Uterus (tissue), 4 donors: ENCODE data around the gene SP3. TPM values are rescaled to one million over a fixed set of nuclear protein-coding genes. Genes with fewer than 3 reads are reported as not detected.

Experiments
- DNase-seq, 2 donors: peaks; one replicate each; pipeline ENCODE4 v3.0.0-alpha.2; 2019 to 2020
- H3K27ac ChIP-seq, 2 donors: fragments of 200-600 bp; sonication (generic); 1 replicate in 1 of 2; 2 replicates in 1 of 2; pipeline ENCODE4 v1.5.1; 2016 to 2018
- H3K27me3 ChIP-seq, 2 donors: fragments of 200-600 bp; sonication (generic); one replicate each; pipeline ENCODE4 v1.5.1; 2018 to 2019; ENCODE audit warnings: control low read depth in 1 of 2
- H3K36me3 ChIP-seq, 2 donors: fragments of 200-600 bp; sonication (generic); one replicate each; pipeline ENCODE4 v1.5.1; 2019; ENCODE audit warnings: control low read depth in 1 of 2
- H3K4me1 ChIP-seq, 2 donors: fragments of 200-600 bp; sonication (generic); one replicate each; pipeline ENCODE4 v1.5.1; 2018 to 2019; ENCODE audit warnings: control low read depth in 1 of 2
- H3K4me3 ChIP-seq, 2 donors: fragments of 200-600 bp; sonication (generic); 1 replicate in 1 of 2; 2 replicates in 1 of 2; pipeline ENCODE4 v1.5.1; 2018 to 2019; ENCODE audit warnings: mild to moderate bottlenecking in 1 of 2
- H3K9me3 ChIP-seq, 2 donors: fragments of 200-600 bp; sonication (generic); one replicate each; pipeline ENCODE4 v1.5.1; 2019; ENCODE audit warnings: control low read depth in 1 of 2
- CTCF ChIP-seq, 4 experiments: fragments of 200-600 bp in 2 of 4; fragments of 450-650 bp in 2 of 4; sonication (generic) in 2 of 4; IDR thresholded peaks; one replicate each; pipeline ENCODE4 v1.5.1; 2016 to 2019; ENCODE audit warnings: antibody characterized with exemption in 4 of 4, mild to moderate bottlenecking in 2 of 4, moderate library complexity in 1 of 4
- POLR2A ChIP-seq, 2 donors: fragments of 450-650 bp; IDR thresholded peaks; one replicate each; pipeline ENCODE4 v1.6.1; 2016; ENCODE audit warnings: antibody characterized with exemption in 2 of 2, mild to moderate bottlenecking in 1 of 2, moderate library complexity in 1 of 2
- intact Hi-C: fragments of 100-400 bp; cut with DNase I; formaldehyde crosslinking; loops from one replicate; pipeline ENCODE4 v1.15.1; 2023; ENCODE audit warnings: low total_unique reads
- total RNA-seq, 4 donors: library from RNA; depleted of rRNA in 3 of 4; stranded (reverse); fragments of >200 nt in 3 of 4; gene quantifications; one replicate each; pipeline versions ENCODE4 v1.1.0 to v1.2.4, GENCODE V29; 2014 to 2023
- donor health status: DM: yes; HTN: yes; CAD: no.

Gene SP3
- total RNA-seq, 4 donors from 2014 or later = 100 to 359 (median 220) TPM

DNA sequence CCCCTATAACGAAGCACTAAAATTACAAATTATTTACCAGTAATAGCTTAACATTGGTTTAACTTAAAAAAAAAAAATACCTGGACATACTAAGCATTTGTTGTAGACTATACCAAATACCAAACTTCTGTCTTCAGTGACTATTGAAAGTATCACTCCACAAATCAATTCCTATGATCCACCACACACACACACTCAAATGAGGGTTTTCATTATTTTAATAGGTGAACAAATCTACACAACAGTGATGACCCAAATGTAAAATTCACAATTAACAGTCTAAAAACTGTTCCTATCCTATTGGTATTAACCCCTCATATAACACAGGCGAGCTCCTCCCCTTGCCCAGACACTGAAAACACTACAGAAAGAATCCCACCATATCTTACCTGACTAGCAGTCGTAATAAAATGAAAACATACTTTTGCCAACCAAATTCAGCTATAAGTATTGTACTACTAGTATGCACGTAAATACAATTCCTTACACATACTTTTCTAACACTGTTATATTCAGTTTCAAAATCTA, 2.5 kb downstream of the SP3 start:
- peaks cover 0 to 5% of the 10 kb centered on the region in 2 donors for H3K9me3 ChIP-seq
- peak overlapping the region; percentile 100 for H3K27ac ChIP-seq
- TF ChIP-seq CTCF (IDR thresholded peaks at IDR 0.05) (no peak), POLR2A (IDR thresholded peaks at IDR 0.05) (no peak)
- peak overlapping the region; percentile 88 to 100 for H3K4me3 ChIP-seq
- DNase-seq = no peak
- intact Hi-C loops = loop anchor here (10.0 kb wide), 1 partner anchor 62 kb away; no protein-coding TSS in a partner anchor
- H3K36me3 ChIP-seq = peaks cover 0 to 3% of the 10 kb centered on the region in 2 donors
- H3K27me3 ChIP-seq = no peaks in the 10 kb centered on the region
- peaks cover 0 to 12% of the 10 kb centered on the region in 2 donors for H3K4me1 ChIP-seq

DNA sequence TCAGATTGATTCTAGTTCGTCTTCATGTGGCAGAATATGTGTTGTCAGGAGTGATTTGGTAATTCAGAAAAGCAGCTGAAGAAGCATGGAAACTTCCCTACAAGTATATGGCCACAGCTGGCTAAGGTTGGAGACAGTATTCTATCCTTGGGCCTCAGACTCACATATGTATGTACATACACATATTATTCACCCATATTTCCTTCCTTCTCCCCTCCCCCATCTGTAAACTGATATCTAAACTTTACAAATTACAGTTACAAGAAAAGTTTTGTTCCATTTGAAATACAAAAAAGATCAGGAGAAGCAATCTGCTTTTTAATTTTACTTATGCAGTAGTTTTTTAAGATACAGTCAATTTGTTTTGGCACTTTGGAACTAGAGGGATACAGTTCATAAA, 3.1 kb downstream of the SP3 start:
- H3K4me1 ChIP-seq = peaks cover 0 to 13% of the 10 kb centered on the region in 2 donors
- H3K27me3 ChIP-seq = no peaks in the 10 kb centered on the region
- no peak for TF ChIP-seq POLR2A (IDR thresholded peaks at IDR 0.05)
- no peak for TF ChIP-seq CTCF (IDR thresholded peaks at IDR 0.05)
- H3K36me3 ChIP-seq = peaks cover 0 to 3% of the 10 kb centered on the region in 2 donors
- H3K9me3 ChIP-seq = peaks cover 0 to 5% of the 10 kb centered on the region in 2 donors
- peak overlapping the region; percentile 88 to 100 for H3K4me3 ChIP-seq
- intact Hi-C loops = loop anchor here (10.0 kb wide), 1 partner anchor 63 kb away; no protein-coding TSS in a partner anchor
- no peak for DNase-seq
- peak overlapping the region; percentile 100 for H3K27ac ChIP-seq

GRCh38 chr2:173961346-173961705, 3.8 kb downstream of the SP3 start:
- peaks cover 0 to 11% of the 10 kb centered on the region in 2 donors for H3K4me1 ChIP-seq
- no peak for DNase-seq
- peaks cover 0 to 3% of the 10 kb centered on the region in 2 donors for H3K36me3 ChIP-seq
- no peak overlapping the region for H3K4me3 ChIP-seq
- peaks cover 0 to 5% of the 10 kb centered on the region in 2 donors for H3K9me3 ChIP-seq
- no peak overlapping the region for H3K27ac ChIP-seq
- intact Hi-C loops = loop anchor here (10.0 kb wide), 1 partner anchor 63 kb away; no protein-coding TSS in a partner anchor
- no peaks in the 10 kb centered on the region for H3K27me3 ChIP-seq
- no peak for TF ChIP-seq CTCF (IDR thresholded peaks at IDR 0.05)
- TF ChIP-seq POLR2A (IDR thresholded peaks at IDR 0.05) = no peak

GRCh38 chr2:173959909-173960308, 5.3 kb downstream of the SP3 start:
- no peak for DNase-seq
- intact Hi-C loops = loop anchor here (10.0 kb wide), 1 partner anchor 65 kb away; no protein-coding TSS in a partner anchor
- H3K27me3 ChIP-seq = no peaks in the 10 kb centered on the region
- peaks cover 0 to 5% of the 10 kb centered on the region in 2 donors for H3K9me3 ChIP-seq
- peak overlapping the region in 1 of 2 donors; percentile 7 for H3K27ac ChIP-seq
- peaks cover 0 to 10% of the 10 kb centered on the region in 2 donors for H3K4me1 ChIP-seq
- H3K36me3 ChIP-seq = peaks cover 0 to 3% of the 10 kb centered on the region in 2 donors
- TF ChIP-seq CTCF (IDR thresholded peaks at IDR 0.05) (no peak), POLR2A (IDR thresholded peaks at IDR 0.05) (no peak)
- H3K4me3 ChIP-seq = no peak overlapping the region

DNA sequence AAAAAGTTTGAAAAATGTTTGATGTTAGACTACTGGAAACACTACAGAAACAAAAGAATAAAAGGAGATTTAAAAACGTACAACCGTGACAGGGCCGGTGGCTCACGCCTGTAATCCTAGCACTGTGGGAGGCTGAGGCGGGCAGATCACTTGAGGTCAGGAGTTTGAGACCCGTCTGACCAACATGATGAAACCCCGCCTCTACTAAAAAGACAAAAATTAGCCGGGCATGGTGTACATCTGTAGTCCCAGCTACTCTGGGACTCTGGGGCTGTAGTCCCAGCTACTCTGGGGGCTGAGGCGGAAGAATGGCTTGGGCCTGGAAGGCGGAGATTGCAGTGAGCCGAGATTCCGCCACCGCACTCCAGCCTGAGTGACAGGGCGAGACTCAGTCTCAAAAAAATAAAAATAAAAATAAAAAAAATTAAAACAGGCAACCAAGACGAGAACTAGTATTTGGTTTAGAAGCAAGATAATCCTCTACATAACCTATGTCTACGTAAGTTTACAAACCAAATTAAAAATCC, 5.8 kb downstream of the SP3 start:
- Histone ChIP-seq H3K4me1 (peaks cover 0 to 10% of the 10 kb centered on the region in 2 donors), H3K4me3 (no peak overlapping the region), H3K27ac (no peak overlapping the region), H3K9me3 (peaks cover 0 to 5% of the 10 kb centered on the region in 2 donors), H3K27me3 (no peaks in the 10 kb centered on the region), H3K36me3 (peaks cover 0 to 3% of the 10 kb centered on the region in 2 donors)
- intact Hi-C loops = no loop called here
- TF ChIP-seq CTCF (IDR thresholded peaks at IDR 0.05) = no peak
- no peak for TF ChIP-seq POLR2A (IDR thresholded peaks at IDR 0.05)
- no peak for DNase-seq
